AG08395 (cell line): ENCODE results near the gene RGS2.

Experiments used
- DNase-seq: peaks from one replicate; pipeline ENCODE4 v3.0.0; 2012; ENCODE audit warnings: mixed read lengths, low spot score

The RGS2 gene

DNA sequence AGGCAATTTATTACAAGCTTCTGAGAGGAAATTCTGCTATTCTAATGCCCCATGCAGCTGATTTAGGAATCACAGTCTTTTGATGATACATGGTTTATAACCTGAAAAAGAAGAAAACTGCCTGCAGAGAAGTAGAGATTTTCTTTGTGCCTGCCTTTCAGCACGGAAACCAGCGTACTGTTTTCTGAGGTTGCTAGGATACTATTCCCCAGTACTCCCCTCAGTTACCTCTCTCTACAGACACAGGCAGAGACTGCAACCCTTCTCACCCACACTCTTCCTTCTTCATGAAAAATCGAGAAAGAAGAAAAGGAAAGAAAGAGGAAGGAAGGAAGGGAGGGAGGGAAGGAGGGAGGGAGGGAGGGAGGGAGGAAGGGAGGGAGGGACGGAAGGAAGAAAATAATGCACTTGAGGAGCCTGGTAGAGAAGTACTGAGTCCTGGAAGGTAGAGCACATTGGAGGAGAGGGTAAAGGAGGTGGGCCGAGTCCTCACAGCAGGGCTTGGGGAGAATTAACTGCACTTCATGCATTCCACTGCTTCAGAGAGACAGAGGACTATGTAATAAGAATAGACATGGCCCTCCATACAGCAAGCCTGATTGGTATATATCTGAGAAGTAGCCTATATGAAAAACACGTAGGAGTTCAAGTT, 21.9 kb downstream of the RGS2 start:
- DNase-seq, result no peak

DNA sequence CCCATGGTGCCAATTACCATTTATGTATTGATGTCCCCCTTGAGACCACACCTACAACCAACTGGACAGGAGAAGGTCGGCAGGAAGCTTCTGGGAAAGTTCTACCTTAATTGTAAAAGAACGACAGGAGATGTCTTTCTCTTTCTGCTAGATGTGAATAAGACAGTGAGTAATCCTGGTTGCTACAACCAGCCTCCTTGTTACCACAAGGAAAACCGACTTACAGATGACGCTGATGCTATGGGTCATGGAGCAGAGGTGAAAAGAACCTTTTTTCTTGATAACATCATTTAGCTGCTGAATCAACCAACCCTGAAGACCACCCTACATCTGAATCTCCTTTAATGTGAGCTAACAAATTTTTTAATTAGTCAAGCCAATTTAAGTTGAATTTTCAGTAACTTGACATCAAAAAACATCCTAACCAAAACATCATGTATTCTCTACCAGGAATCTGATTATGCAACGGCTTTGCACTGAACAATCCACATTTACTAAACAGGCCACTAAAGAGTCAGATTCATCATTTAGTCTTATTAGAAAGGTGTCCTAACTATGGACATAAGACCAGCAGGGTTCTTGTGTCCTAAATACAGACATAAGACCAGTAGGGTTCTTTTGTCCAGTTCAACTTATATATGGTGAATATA, 23.0 kb downstream of the RGS2 start:
- DNase-seq, result peak; percentile 40

DNA sequence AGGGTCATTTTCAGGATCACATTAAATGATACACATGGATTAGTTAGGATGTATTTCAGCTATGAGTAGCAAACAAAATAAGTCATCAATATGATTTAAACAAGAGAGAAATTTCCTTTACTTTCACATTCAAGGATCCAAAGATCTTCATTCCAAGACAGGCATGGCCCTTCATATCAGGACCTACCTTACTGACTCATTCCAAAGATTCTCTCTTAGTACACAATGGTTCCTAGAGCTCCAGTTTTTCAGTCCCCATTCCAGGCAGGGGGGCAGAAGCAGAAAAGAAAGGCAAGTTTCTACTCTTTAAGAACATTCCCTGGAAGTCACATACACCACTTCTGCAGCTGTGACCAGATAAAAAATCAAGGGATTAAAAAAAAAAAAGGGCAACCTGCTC, 23.7 kb downstream of the RGS2 start:
- no peak for DNase-seq

DNA sequence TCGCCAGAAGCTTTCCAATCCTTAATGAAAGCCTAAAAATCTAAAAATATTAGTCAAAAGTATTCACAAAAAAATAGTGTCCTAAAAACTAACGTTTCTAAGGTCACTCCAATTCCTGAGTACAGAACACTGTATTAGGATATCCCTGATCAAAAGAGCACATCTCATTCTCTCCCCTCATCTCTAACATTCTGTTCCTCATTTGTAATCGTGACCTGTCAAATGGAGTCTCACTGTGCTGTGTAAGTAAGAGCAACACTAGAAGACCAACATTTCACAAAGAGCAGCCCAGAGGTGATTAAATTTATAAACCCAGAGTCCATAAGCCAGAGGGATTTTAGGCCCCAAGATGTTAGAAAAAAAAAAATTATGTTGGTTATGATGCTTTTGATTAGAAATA, 26.3 kb downstream of the RGS2 start:
- no peak for DNase-seq

DNA sequence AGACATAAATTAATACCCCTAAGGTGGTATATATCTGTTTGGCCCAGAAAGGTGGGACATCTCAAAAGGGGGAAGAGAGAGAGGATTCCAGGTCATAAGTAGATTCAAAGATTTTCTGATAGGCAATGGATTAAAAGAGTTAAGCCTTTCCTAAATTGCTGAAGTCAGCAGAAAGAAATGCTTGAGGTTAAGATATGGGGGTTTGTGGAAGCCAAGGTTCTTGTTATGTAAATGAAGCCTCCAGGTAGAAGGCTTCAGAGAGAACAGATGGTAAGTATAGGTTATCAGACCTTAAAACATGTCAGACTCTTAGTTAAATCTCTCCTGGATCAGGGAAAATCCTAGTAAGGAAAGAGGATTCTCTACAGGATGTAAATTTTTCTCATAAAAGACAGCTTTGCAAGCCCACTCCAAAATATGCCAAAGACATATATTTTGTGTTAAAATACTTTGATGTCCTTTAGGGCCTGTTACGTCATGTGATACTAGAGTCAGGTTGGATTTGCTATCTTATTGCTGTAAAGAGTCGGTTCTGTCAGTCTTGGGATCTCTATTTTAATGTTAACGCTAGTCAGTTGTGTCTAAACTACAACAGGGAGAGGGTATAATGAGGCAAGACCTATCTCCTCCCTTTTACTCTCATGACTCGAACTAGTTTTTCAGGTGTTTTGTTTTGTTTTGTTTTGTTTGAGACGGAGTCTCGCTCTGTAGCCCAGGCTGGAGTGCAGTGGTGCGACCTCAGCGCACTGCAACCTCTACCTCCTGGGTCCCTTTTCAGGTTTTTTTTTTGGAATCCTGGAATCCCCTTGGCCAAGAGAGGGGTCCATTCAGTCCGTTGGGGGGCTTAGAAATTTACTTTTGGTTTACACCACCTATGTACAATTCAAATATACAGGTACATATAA, 30.6 kb downstream of the RGS2 start:
- DNase-seq, result no peak

DNA sequence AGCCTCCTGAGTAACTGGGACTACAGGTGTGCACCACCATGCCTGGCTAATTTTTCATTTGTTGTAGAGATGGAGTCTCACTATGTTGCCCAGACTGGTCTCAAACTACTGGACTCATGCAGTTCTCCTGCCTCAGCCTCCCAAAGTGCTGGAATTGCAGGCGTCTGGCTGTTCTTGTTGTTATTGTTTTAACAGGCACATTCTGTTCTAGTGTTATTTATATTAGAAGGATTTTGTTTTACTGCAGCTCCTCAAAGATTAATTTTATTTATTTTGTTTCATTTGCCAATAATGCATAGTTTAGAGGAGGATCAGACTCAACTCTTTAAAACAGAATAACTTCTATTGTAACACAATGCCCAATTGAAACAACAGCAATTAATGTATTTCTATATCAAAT, 35.5 kb downstream of the RGS2 start:
- no peak for DNase-seq

DNA sequence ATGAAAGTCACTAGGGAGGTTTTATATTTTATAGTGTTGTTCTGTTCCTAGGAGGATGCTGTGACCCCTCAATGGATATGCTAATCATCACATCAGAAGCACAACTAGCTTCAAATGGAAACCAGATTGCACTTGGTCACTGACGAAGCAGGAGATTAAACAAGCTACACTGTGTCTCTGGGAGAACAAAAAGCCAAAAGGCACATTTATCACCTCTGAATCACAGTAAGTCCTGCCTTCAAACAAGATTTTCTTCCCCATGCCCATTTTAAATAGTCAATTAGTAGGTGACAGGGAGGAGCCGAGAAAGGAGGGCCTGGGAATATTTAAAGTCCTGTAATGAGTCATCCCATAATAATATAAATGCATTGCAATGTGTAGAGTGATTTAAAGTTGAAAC, 38.1 kb downstream of the RGS2 start:
- DNase-seq, result peak; percentile 6

DNA sequence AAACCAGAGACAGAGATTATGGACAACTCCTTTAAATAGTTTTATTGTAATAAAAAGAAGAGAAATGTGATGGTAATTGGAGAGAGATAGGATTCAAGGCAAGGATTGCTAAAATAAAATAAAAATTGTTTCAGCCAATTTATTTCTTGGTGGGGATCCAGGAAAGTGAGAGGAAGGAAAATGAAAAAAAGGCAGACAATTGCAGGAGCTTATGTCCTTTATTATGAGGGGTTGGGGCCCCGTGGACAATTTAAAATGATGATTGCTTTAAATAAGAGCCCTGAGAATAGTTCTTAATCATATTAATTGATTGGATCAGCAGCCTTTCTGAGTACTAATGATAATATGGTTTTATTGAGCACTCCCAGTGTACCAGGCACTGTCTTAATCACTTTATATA, 40.2 kb downstream of the RGS2 start:
- DNase-seq, result no peak

DNA sequence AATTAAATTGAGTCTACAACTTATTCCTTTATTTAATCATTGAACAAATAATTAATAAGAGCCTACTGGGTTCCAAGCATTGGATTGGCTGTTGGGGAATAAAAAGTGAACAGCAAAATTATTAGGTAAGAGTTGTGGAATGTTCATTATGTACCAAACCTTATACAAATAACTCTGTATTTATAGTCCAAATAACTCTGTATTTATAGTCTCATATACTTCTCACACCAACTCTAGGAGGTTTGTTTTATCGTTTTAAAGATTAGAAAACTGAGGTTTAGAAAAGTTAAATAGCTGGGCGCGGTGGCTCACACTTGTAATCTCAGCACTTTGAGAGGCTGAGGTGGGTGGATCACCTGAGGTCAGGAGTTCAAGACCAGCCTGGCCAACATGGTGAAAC, 40.6 kb downstream of the RGS2 start:
- DNase-seq, result no peak

DNA sequence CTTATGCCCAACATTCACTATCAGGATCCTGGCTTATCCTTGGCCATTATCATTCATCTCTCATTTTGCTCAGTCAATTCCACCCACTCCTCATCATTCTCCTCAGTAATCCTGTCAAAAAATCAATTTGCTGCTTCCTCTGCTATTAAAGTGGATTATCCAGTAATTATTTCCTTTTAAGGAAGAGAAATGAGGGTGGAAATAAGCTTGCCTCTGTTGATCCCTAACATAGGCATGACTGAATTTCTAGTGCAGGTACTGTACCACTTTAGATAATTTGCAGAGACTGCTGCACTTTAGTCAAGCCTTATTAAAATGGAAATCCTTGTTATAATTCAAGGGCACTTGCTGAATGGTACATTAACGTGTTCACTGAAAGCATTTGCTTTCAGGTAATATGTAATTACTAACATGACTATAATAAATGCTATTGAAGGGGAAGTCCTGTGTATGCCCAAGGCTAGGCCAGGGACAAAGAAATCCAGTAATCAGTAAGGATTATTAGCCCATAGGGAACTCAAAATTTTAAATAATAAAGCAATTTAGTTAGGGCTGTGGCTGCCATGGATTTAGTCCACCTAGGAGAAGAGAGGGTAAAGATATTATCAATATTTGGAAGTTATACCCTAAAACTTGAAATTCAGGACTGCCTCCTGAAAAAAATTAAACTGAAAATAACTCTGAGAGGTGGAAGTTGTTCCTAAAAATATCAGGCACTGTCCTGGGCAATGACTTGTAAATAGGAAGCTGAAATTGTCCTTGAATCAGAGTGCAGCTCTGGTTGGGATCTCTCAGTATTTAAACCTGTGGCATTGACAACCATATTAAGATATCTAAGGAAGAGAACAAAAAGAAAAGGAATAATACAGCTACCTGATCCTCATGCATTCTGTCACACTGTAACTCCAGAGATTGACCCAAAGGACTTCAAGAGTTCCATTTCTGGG, 43.4 kb downstream of the RGS2 start:
- no peak for DNase-seq

DNA sequence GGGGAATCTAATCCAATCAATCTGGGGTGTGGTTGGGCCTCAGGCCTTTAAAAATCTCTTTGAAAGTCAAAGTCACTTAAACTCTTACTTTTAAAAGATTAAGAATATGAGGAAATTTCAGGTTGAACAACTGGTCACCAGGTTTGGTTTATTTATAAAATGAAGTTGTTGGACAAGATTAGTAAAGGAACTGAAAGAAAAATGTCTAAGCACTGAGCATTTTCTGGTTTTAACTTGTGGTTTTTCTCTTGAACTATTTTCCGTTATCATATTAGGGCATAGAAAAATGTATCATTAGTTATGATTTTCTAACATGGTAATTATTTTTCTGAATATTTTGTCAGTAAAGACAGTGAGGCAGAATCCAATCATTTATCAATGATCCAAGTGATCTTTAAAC, 49.6 kb downstream of the RGS2 start:
- DNase-seq, result no peak

DNA sequence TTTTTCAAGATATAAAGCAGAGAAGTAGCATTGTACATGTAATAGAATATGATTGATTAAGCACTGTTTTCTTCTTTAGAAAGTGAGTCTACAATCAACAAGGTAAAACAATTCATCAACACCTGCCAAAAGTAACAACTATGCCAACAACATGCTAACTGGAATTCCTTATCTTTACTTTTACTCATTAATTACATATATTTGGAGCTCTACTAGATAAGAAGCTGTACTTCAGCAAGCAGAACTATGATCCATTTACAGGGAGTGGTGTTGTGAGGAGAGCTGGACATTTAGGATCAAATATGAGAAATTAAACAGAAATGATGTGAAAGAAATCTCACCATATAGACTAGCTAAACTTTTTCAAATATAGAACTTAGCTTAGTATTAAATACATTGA, 51.0 kb downstream of the RGS2 start:
- no peak for DNase-seq

DNA sequence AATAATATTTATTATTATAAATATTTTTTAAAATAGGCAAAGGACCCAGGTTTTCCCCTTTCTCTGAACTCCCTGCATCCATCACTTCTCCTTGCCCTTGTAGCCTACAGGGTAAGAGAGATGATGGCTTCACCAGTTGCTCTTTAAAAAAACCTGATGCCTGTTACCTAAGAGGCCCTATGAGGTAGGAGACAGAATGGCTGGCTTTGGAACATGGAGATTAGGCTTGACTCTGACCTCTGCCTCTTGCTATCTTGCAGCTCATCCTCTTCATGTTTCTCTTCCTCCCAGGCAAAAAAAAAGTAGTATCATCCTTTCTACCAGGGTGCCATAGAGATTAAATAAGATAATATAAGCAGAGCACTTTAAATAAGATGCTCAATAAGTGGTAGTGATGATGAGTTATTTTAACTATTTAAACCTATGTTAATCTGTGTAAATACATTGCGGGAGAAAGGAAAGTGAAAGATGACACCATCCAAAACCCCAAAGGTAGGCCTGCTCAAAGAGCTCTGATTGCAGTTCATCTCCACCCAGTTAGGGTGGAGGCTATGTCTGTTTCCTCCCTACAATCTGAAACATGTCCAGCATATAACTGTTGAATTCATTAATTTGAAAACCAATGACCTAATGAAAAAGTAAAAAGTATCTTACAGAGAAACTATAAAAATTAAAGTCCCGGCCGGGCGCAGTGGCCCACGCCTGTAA, 51.8 kb downstream of the RGS2 start:
- DNase-seq, result no peak

DNA sequence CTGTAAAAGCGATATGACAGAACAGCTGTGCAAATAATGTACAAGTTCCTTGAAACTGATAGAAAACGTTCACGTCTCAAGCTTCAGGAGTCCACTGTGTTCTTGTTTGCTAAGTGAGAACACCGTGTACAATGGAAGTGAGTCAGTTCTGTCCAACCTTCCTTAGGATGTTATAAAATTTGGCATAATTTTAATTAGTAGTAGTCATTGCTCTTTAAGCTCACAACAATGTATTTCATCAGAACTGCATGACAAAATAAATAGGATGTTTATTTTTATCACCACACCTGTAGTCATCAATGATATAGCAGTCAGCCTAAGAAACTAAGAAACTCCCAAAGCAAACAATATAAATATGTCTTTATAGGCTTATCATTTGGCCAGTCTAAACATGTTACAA, 53.0 kb downstream of the RGS2 start:
- DNase-seq, result no peak
